Fibroblast of lung (primary cell): ENCODE measurements around the gene SLC25A42. TPM values are rescaled to one million over a fixed set of nuclear protein-coding genes. Genes with fewer than 3 reads are reported as not detected.
"Not testable (repeated sequence)": the region's sequence is repeated elsewhere in the genome, so short reads cannot be mapped to it uniquely, and the experiment has no call there.

Source experiments
- DNase-seq, 2 donors: peaks; one replicate each; pipeline versions ENCODE4 v3.0.0 to v3.0.0-alpha.2; 2010; ENCODE audit warnings: low read depth in 2 of 2
- H2AFZ ChIP-seq: 2 replicates; pipeline ENCODE4 v1.5.1; 2012; ENCODE audit warnings: low read length, control low read depth, inconsistent platforms
- H3K27ac ChIP-seq: 2 replicates; pipeline ENCODE4 v1.5.1; 2011; ENCODE audit warnings: low read length, control low read depth; ENCODE audit not compliant: insufficient read depth
- H3K27me3 ChIP-seq: 2 replicates; pipeline ENCODE4 v1.5.1; 2011; ENCODE audit warnings: mild to moderate bottlenecking, low read length; ENCODE audit not compliant: control insufficient read depth, insufficient read depth
- H3K36me3 ChIP-seq: 2 replicates; pipeline ENCODE4 v1.5.1; 2011; ENCODE audit warnings: low read length; ENCODE audit not compliant: control insufficient read depth, insufficient read depth
- H3K4me1 ChIP-seq: 2 replicates; pipeline ENCODE4 v1.5.1; 2011; ENCODE audit warnings: low read length; ENCODE audit not compliant: control insufficient read depth, insufficient read depth; ENCODE audit errors: extremely low read depth
- H3K4me2 ChIP-seq: 2 replicates; pipeline ENCODE4 v1.5.1; 2011; ENCODE audit warnings: low read length, control low read depth; ENCODE audit not compliant: insufficient read depth; ENCODE audit errors: extremely low read depth
- H3K4me3 ChIP-seq, 4 experiments: fragments of 200-600 bp in 1 of 4; sonication (generic) in 1 of 4; replicated peaks in 1 of 4; 2 replicates each; pipeline ENCODE4 v1.5.1; 2011 to 2016; ENCODE audit warnings: low read length in 4 of 4, low read depth in 3 of 4, mild to moderate bottlenecking in 3 of 4, control low read depth in 2 of 4, inconsistent platforms in 1 of 4, mixed read lengths in 1 of 4; ENCODE audit not compliant: insufficient read depth in 1 of 4; ENCODE audit errors: control extremely low read depth in 1 of 4
- H3K79me2 ChIP-seq: 2 replicates; pipeline ENCODE4 v1.5.1; 2012; ENCODE audit warnings: mild to moderate bottlenecking, low read length, inconsistent platforms; ENCODE audit not compliant: control insufficient read depth, insufficient read depth
- H3K9ac ChIP-seq: 2 replicates; pipeline ENCODE4 v1.5.1; 2011; ENCODE audit warnings: mild to moderate bottlenecking, low read length, control low read depth; ENCODE audit not compliant: insufficient read depth
- H3K9me3 ChIP-seq: 2 replicates; pipeline ENCODE4 v1.5.1; 2012; ENCODE audit warnings: low read depth, low read length; ENCODE audit not compliant: control insufficient read depth, insufficient read depth
- H4K20me1 ChIP-seq: 2 replicates; pipeline ENCODE4 v1.5.1; 2011; ENCODE audit warnings: low read length; ENCODE audit not compliant: control insufficient read depth, insufficient read depth; ENCODE audit errors: extremely low read depth
- CTCF ChIP-seq, 2 donors: IDR thresholded peaks in 1 of 2; conservative IDR thresholded peaks in 1 of 2; 1 replicate in 1 of 2; 2 replicates in 1 of 2; pipeline ENCODE4 v1.5.1; 2011 to 2012; ENCODE audit warnings: low read length in 2 of 2, control low read depth in 1 of 2, inconsistent platforms in 1 of 2, low read depth in 1 of 2, mild to moderate bottlenecking in 1 of 2
- EZH2 ChIP-seq: IDR thresholded peaks from 2 replicates; pipeline ENCODE4 v1.5.1; 2012; ENCODE audit warnings: low read length, control low read depth, mild to moderate bottlenecking; ENCODE audit errors: missing control alignments
- polyA plus RNA-seq, 2 donors: library from polyadenylated mRNA; depleted of rRNA in 1 of 2; stranded (reverse) in 1 of 2; unstranded in 1 of 2; fragments of >200 nt; gene quantifications; 2 replicates each; pipeline ENCODE4 v1.2.1, GENCODE V29; 2011 to 2012; ENCODE audit warnings: missing spikeins in 1 of 2
- total RNA-seq: library from RNA; depleted of rRNA; stranded (reverse); fragments of >200 nt; gene quantifications from 2 replicates; pipeline ENCODE4 v1.2.1, GENCODE V29; 2014

SLC25A42 gene
- total and polyA plus RNA-seq, 2 donors (not counting 1 experiment from before 2014, with no cell fraction given) = 3.6 to 7.1 TPM

GRCh38 chr19:19146865-19147264 lies 83.1 kb downstream of the SLC25A42 start:
- Histone ChIP-seq H2AFZ (no peak overlapping the region), H3K4me3 (no peak overlapping the region), H3K9me3 (no peaks in the 10 kb centered on the region), H3K4me1 (no peaks in the 10 kb centered on the region), H3K27me3 (no peaks in the 10 kb centered on the region), H3K27ac (no peak overlapping the region), H3K36me3 (no peaks in the 10 kb centered on the region), H3K9ac (no peak overlapping the region), H3K79me2 (no peaks in the 10 kb centered on the region), H3K4me2 (no peak overlapping the region), H4K20me1 (no peaks in the 10 kb centered on the region)
- no peak for DNase-seq
- no peak for TF ChIP-seq EZH2
- no peak for TF ChIP-seq CTCF (conservative IDR thresholded peaks at IDR 0.05 in 1 of 2, IDR thresholded peaks at IDR 0.05 in 1 of 2; ENCODE audit: low read depth in 1 of 2, low read length in 2 of 2)

GRCh38 chr19:19147344-19147743 lies 83.5 kb downstream of the SLC25A42 start:
- Histone ChIP-seq H3K9ac (no peak overlapping the region), H3K27ac (no peak overlapping the region), H3K79me2 (no peaks in the 10 kb centered on the region), H3K4me2 (no peak overlapping the region), H3K27me3 (no peaks in the 10 kb centered on the region), H2AFZ (no peak overlapping the region), H3K4me1 (no peaks in the 10 kb centered on the region), H4K20me1 (no peaks in the 10 kb centered on the region), H3K9me3 (no peaks in the 10 kb centered on the region), H3K36me3 (no peaks in the 10 kb centered on the region), H3K4me3 (no peak overlapping the region)
- TF ChIP-seq EZH2 = no peak
- DNase-seq = no peak

GRCh38 chr19:19148504-19148903 lies 84.7 kb downstream of the SLC25A42 start:
- H3K9ac ChIP-seq, DNase-seq, H3K36me3 ChIP-seq, H3K9me3 ChIP-seq, H3K4me1 ChIP-seq, H3K27ac ChIP-seq, H3K79me2 ChIP-seq, H3K4me2 ChIP-seq, H2AFZ ChIP-seq, H3K27me3 ChIP-seq, H4K20me1 ChIP-seq, H3K4me3 ChIP-seq: not testable (repeated sequence)

GRCh38 chr19:19149435-19149834 lies 85.6 kb downstream of the SLC25A42 start:
- no peak overlapping the region for H2AFZ ChIP-seq
- no peaks in the 10 kb centered on the region for H3K79me2 ChIP-seq
- no peak for TF ChIP-seq CTCF (conservative IDR thresholded peaks at IDR 0.05 in 1 of 2, IDR thresholded peaks at IDR 0.05 in 1 of 2; ENCODE audit: low read depth in 1 of 2, low read length in 2 of 2)
- no peak for TF ChIP-seq EZH2
- no peaks in the 10 kb centered on the region for H3K4me1 ChIP-seq
- no peak overlapping the region for H3K4me3 ChIP-seq
- H3K27me3 ChIP-seq = no peaks in the 10 kb centered on the region
- H3K4me2 ChIP-seq = no peak overlapping the region
- H3K9ac ChIP-seq = no peak overlapping the region
- no peak for DNase-seq
- no peaks in the 10 kb centered on the region for H3K36me3 ChIP-seq
- H4K20me1 ChIP-seq = no peaks in the 10 kb centered on the region
- no peak overlapping the region for H3K27ac ChIP-seq
- H3K9me3 ChIP-seq = no peaks in the 10 kb centered on the region
